ENCODE measurements around the gene ITIH4.
"Not testable (repeated sequence)": the region's sequence is repeated elsewhere in the genome, so short reads cannot be mapped to it uniquely, and the experiment has no call there.

ITIH4 gene

GRCh38 chr3:52779837-52780585, 50.5 kb downstream of the ITIH4 start:
- DNase-seq = no peak

GRCh38 chr3:52779011-52779836, 51.2 kb downstream of the ITIH4 start:
- no peak for DNase-seq

GRCh38 chr3:52777959-52778805, 52.3 kb downstream of the ITIH4 start:
- no peak for DNase-seq

DNA sequence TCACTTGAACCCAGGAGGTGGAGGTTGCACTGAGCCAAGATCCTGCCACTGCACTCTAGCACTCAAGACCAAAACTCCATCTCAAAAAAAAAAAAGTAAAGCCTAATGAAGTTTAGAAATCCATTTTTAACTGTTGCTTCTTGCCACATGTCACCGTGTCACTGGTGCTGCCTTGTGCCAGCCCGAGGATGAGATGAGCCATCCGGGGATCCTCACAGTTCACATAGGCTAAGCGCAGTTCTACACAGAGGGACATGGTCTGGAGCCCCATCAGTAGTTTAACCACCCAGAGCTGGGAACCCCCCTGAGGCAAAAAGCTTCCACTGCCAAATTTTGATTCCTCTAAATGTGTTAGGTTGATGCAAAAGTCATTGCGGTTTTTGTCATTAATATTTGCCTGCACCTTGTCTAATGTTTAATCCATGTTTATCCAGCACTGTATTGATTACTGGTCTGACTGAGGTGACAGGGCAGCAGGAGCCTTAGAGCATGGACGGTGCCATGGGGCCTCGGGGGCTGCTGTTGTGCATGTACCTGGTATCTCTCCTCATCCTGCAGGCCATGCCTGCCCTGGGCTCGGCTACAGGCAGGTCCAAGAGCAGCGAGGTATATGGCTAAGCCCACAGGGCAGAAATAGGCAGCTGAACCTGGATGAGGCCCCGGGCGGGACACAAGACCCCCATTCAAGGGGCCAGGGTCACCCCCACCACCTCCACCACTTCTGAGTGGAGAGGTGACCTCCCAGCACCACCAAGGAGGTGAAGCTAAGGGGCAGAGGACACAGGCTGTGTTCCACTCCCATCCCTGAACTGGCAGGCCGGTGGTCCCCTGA, 53.1 kb downstream of the ITIH4 start, which contains the start of gene ITIH1:
TSS of gene ITIH1 (plus strand) at position 473 of the 832 bp plus-strand sequence. CDS start at position 490, 17 bp downstream.
- no peak for DNase-seq

DNA sequence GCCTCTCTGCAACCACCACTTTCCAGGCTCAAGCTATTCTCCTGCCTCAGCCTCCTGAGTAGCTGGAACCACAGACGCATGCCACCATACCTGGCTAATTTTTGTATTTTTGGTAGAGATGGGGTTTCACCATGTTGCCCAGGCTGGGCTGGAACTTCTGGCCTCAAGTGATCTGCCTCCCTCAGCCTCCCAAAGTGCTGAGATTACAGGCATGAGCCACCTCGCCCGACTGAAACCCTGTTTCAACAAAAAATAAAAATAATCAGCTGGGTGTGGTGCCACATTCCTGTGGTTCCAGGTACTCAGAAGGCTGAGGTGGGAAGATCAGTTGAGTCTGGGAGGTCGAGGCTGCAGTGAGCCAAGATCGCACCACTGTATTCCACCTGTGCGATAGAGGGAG, 54.0 kb downstream of the ITIH4 start:
- not testable (repeated sequence) for DNase-seq

DNA sequence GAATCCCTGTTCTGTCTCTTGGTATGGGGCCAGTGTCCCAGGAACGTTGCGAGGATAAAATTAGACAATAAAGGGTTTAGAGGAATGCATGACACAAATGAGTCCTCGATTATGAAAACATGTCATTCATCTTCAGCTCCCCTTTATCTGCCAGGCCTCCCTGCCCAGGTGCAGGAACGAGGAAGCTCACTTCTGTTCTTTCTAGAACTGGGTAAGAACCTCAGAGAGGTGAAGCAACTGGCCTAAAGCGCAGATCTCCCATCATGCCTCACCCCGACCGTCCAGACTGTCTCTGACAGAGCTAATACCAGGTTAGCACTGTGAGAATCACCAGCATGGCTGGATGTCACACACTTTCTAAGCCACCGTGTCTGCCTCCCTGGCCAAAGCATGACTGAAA, 54.6 kb downstream of the ITIH4 start:
- DNase-seq = no peak

DNA sequence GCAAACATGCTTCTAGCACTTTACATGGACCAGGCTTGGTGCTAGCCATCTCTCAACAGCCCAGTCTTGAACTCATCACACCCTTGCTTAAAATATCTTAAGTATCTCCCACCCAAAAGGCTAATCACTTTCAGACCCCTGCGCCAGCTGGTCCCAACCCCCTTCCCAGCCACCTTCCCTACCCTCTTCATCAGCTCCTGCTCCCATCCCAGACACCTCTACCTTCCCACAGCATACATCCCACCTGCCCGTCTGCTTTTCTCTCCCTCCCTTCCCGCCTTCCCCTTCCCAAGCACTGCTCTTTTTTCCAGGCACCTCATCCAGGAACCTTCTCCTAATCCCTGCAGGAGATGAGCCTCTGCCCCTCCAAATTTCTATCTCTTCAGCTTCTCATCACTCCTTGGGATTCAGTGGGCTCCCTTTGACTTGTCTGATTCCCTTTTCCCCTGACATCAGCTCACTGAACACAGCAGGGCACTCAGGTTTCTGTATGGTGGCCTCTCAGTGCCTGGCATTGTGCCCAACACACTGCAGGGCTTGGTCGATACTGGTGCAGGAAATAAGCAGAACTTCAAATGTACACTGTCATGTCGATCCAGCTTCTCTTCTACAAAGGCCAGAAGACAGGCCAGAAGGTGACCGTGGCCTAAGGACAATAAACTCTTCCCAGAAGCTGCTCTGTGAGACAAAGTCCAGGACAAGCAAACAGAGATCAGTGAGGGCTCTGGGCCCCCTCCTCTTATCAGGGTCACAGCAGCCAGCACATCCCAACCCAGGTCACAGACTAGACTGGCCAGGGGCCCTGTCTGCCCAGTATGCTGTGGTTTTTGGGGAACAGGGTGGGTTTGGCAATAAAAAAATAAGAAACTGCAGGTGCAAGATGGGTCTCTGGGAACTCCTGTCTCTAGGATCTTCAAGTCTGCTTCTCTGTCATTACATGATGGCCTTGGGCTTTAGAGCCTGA, 55.3 kb downstream of the ITIH4 start:
- no peak for DNase-seq

- DNase-seq = no peak
These were observed 56.3 kb downstream of the ITIH4 start for GRCh38 chr3:52774066-52774713.

DNA sequence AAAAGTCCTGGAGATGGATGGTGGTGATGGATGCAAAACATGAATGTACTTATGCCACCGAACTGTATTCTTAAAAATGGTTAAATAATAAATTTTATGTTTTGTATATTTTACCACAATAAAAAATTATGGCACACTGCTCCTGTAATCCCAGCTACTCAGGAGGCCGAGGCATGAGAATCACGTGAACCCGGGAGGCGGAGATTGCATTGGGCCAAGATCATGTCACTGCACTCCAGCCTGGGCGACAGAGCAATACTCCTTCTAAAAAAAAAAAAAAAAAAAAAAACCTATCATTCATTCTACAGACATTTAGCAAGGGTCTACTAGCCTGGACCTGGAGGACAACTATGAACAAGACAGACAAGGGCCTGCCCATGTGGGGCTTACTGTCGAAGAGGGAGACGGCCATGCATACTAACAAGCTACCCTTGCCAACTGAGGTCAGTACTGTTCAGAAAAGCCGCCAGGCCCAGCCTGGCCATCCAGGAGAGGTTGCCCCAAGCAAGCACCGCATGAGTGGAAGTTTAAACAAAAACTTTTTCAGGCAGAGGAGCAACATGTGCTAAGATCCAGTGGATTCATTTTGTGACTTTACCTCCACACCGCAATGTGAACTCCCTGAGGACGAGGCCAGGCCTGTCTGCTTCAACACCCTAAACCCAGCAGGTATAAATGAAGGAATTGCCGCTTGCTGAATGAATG, 57.0 kb downstream of the ITIH4 start:
- no peak for DNase-seq

DNA sequence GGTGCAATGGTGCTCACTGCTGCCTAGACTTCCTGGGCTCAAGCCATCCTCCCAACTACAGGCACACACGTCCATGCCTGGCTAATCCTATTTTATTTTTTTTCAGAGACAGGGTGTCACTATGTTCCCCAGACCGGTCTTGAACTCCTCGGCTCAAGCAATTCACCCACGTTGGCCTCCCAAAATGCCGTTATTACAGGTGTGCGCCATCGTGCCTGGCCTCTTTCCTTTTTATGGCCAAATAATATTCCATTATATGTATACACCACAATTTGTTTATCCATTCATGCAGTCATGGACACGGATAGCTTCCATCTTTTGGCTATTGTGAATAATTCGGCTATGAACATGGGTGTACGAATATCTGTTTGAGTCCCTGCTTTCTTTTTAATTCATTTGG, 58.8 kb downstream of the ITIH4 start:
- DNase-seq = no peak

GRCh38 chr3:52771334-52771681, 59.2 kb downstream of the ITIH4 start:
- DNase-seq = no peak

- DNase-seq = peak; percentile 80
These were observed 59.8 kb downstream of the ITIH4 start, which contains the start of gene NEK4 for GRCh38 chr3:52770496-52771333. Gene NEK4 (minus strand): TSS chr3:52770940. CDS start chr3:52770746, 194 bp downstream.

DNA sequence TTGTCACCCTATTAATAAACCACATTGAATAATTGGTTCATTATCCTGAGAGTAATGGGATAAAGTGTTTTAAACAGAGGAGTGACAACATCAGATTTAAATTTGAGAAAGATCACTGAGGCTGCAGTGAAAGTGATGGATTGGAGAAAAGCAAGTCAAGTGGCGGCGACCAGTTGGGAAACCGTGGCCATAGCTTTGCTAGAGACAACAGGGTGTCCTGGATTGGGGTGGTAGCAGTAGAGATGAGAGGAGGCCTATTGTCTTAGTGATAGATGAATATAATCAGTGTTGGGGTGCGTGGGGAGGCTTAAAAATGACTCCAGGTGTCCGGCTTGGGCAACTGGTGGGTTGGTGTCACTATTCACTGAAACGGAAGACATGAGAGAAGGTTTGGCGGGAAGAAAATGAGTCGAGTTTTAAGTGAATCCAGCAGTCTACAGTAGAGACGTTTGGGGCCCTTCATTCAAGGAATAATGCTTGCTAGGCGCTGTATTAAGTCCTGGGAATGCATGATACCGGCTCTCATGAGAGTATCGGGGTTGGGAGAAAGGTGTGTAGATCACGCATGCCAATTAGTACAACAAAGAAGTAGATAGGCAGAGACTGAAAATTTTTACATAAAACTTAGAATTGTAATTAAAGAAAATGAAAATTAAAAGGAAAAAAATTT, 60.6 kb downstream of the ITIH4 start:
- no peak for DNase-seq

- no peak for DNase-seq
These were observed 67.0 kb downstream of the ITIH4 start for GRCh38 chr3:52763466-52763865.
